ENCODE measurements around the gene MAMDC4. TPM values are rescaled to one million over a fixed set of nuclear protein-coding genes. Genes with fewer than 3 reads are reported as not detected.

MAMDC4 gene
- total and polyA plus RNA-seq, 2 of the 13 experiments (the other 11 are each of a cell fraction or from before 2014, with no cell fraction given), result 6.0 to 6.8 TPM

- TF ChIP-seq PHF20 (CRISPR knock-in tag; IDR thresholded peaks at IDR 0.05) (no peak), ZBTB20 (CRISPR knock-in tag; IDR thresholded peaks at IDR 0.05; ENCODE audit: borderline replicate concordance, low read depth) (no peak), ZNF124 (CRISPR knock-in tag; IDR thresholded peaks at IDR 0.05) (no peak), ZNF235 (CRISPR knock-in tag; IDR thresholded peaks at IDR 0.05; ENCODE audit: borderline replicate concordance) (peak; percentile 6; the same call in 1 of the 2 replicates), GTF2F1 (IDR thresholded peaks at IDR 0.05; ENCODE audit: low read length) (no peak), ZNF710 (CRISPR knock-in tag; IDR thresholded peaks at IDR 0.05; ENCODE audit: borderline replicate concordance) (peak; percentile 70; the same call in 1 of the 2 replicates), MTF2 (CRISPR knock-in tag; IDR thresholded peaks at IDR 0.05; ENCODE audit: borderline replicate concordance) (no peak), MED13 (CRISPR knock-in tag; IDR thresholded peaks at IDR 0.05) (no peak), ZNF441 (CRISPR knock-in tag; IDR thresholded peaks at IDR 0.05; ENCODE audit: borderline replicate concordance) (no peak), PAF1 (CRISPR knock-in tag; IDR thresholded peaks at IDR 0.05) (no peak; the same call in 1 of the 2 replicates), PHF8 (CRISPR knock-in tag; IDR thresholded peaks at IDR 0.05) (no peak), KDM2A (CRISPR knock-in tag; IDR thresholded peaks at IDR 0.05; ENCODE audit: borderline replicate concordance, low read depth) (peak; percentile 76; the same call in 1 of the 2 replicates), ZNF292 (CRISPR knock-in tag; IDR thresholded peaks at IDR 0.05; ENCODE audit: borderline replicate concordance, low read depth) (no peak), ZNF10 (CRISPR knock-in tag; IDR thresholded peaks at IDR 0.05; ENCODE audit: borderline replicate concordance, low read depth) (no peak), ZBTB3 (CRISPR knock-in tag; IDR thresholded peaks at IDR 0.05; ENCODE audit: borderline replicate concordance, low read depth) (peak; percentile 66; the same call in 1 of the 2 replicates), NR1H2 (CRISPR knock-in tag; IDR thresholded peaks at IDR 0.05; ENCODE audit: borderline replicate concordance, low read depth) (no peak), POLR2A (IDR thresholded peaks at IDR 0.05; ENCODE audit: insufficient read depth in 1 of 2, low read depth in 2 of 2, low read length in 2 of 2) (no peak), AKAP8 (CRISPR knock-in tag; IDR thresholded peaks at IDR 0.05) (peak; percentile 100), ZNF768 (CRISPR knock-in tag; IDR thresholded peaks at IDR 0.05) (peak; percentile 36; the same call in 1 of the 2 replicates)
- TF ChIP-seq, protein P1, sequence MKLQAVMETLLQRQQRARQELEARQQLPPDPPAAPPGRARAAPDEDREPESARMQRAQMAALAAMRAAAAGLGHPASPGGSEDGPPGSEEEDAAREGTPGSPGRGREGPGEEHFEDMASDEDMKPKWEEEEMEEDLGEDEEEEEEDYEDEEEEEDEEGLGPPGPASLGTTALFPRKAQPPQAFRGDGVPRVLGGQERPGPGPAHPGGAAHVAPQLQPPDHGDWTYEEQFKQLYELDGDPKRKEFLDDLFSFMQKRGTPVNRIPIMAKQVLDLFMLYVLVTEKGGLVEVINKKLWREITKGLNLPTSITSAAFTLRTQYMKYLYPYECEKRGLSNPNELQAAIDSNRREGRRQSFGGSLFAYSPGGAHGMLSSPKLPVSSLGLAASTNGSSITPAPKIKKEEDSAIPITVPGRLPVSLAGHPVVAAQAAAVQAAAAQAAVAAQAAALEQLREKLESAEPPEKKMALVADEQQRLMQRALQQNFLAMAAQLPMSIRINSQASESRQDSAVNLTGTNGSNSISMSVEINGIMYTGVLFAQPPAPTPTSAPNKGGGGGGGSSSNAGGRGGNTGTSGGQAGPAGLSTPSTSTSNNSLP (IDR thresholded peaks at IDR 0.05; ENCODE audit: low read depth, low read length), result no peak
- TF ChIP-seq, protein P2, sequence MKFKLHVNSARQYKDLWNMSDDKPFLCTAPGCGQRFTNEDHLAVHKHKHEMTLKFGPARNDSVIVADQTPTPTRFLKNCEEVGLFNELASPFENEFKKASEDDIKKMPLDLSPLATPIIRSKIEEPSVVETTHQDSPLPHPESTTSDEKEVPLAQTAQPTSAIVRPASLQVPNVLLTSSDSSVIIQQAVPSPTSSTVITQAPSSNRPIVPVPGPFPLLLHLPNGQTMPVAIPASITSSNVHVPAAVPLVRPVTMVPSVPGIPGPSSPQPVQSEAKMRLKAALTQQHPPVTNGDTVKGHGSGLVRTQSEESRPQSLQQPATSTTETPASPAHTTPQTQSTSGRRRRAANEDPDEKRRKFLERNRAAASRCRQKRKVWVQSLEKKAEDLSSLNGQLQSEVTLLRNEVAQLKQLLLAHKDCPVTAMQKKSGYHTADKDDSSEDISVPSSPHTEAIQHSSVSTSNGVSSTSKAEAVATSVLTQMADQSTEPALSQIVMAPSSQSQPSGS (CRISPR knock-in tag; IDR thresholded peaks at IDR 0.05), result peak; percentile 12; the same call in 1 of the 2 replicates
- TF ChIP-seq, protein P3, sequence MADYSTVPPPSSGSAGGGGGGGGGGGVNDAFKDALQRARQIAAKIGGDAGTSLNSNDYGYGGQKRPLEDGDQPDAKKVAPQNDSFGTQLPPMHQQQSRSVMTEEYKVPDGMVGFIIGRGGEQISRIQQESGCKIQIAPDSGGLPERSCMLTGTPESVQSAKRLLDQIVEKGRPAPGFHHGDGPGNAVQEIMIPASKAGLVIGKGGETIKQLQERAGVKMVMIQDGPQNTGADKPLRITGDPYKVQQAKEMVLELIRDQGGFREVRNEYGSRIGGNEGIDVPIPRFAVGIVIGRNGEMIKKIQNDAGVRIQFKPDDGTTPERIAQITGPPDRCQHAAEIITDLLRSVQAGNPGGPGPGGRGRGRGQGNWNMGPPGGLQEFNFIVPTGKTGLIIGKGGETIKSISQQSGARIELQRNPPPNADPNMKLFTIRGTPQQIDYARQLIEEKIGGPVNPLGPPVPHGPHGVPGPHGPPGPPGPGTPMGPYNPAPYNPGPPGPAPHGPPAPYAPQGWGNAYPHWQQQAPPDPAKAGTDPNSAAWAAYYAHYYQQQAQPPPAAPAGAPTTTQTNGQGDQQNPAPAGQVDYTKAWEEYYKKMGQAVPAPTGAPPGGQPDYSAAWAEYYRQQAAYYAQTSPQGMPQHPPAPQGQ (CRISPR knock-in tag; IDR thresholded peaks at IDR 0.05; ENCODE audit: borderline replicate concordance), result no peak
- TF ChIP-seq, protein P4, sequence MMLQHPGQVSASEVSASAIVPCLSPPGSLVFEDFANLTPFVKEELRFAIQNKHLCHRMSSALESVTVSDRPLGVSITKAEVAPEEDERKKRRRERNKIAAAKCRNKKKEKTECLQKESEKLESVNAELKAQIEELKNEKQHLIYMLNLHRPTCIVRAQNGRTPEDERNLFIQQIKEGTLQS (CRISPR knock-in tag; IDR thresholded peaks at IDR 0.05), result no peak
Measured at GRCh38 chr9:136840877-136841645, 11.1 kb upstream of the MAMDC4 start (continued).
